Suprapubic skin (tissue), 4 donors: ENCODE data around the gene PPIL3.

Experiments used
- CTCF ChIP-seq, 2 donors: fragments of 200-600 bp in 1 of 2; fragments of 450-650 bp in 1 of 2; sonication (generic) in 1 of 2; IDR thresholded peaks; one replicate each; pipeline ENCODE4 v1.5.1; 2016 to 2019; ENCODE audit warnings: antibody characterized with exemption in 2 of 2, mild to moderate bottlenecking in 1 of 2, moderate library complexity in 1 of 2
- POLR2A ChIP-seq, 2 donors: fragments of 450-650 bp; IDR thresholded peaks; one replicate each; pipeline ENCODE4 v1.6.1; 2017; ENCODE audit warnings: antibody characterized with exemption in 2 of 2, mild to moderate bottlenecking in 2 of 2, moderate library complexity in 2 of 2
- POLR2AphosphoS5 ChIP-seq, 3 donors: sonication (generic); formaldehyde crosslinking; IDR thresholded peaks; one replicate each; pipeline ENCODE4 v1.6.1; 2017; ENCODE audit warnings: antibody characterized with exemption in 3 of 3

GRCh38 chr2:200878289-200878880 lies 10.5 kb downstream of the PPIL3 start:
- TF ChIP-seq POLR2A (IDR thresholded peaks at IDR 0.05), result no peak
- no peak for TF ChIP-seq POLR2AphosphoS5 (IDR thresholded peaks at IDR 0.05)
- TF ChIP-seq CTCF (IDR thresholded peaks at IDR 0.05), result no peak
